GM12878 (cell line): Measurements from ENCODE around the gene POLR1A. TPM values are rescaled to one million over a fixed set of nuclear protein-coding genes. Genes with fewer than 3 reads are reported as not detected.
A peak's percentile ranks its signal among the peaks of the same experiment; 100 is the strongest.

Source experiments
- ATF2 ChIP-seq: IDR thresholded peaks from 2 replicates; pipeline ENCODE4 v1.6.1; 2012; ENCODE audit warnings: low read length, inconsistent platforms
- CBFB ChIP-seq: IDR thresholded peaks from 2 replicates; pipeline ENCODE4 v1.6.1; 2016; ENCODE audit warnings: antibody characterized with exemption, low read depth
- CBX5 ChIP-seq: sonication (generic); IDR thresholded peaks from 2 replicates; pipeline ENCODE4 v1.6.1; 2016; ENCODE audit warnings: low read depth, moderate library complexity, mild to moderate bottlenecking, inconsistent platforms
- CREM ChIP-seq: IDR thresholded peaks from 2 replicates; pipeline ENCODE4 v1.6.1; 2014; ENCODE audit warnings: antibody characterized with exemption, low read depth
- EED ChIP-seq: sonication (generic); IDR thresholded peaks from 2 replicates; pipeline ENCODE4 v1.6.1; 2016; ENCODE audit warnings: antibody characterized with exemption, low read depth
- EP300 ChIP-seq, 2 experiments: fragments of 150-350 bp in 1 of 2; IDR thresholded peaks; 2 replicates each; pipeline ENCODE4 v1.6.1; 2011 to 2012; ENCODE audit warnings: low read depth in 2 of 2, low read length in 2 of 2, borderline replicate concordance in 1 of 2, improper control_type of control experiment in 1 of 2, inconsistent platforms in 1 of 2; ENCODE audit not compliant: control insufficient read depth in 1 of 2
- ETV6 ChIP-seq, 2 experiments: fragments of 450-650 bp in 1 of 2; IDR thresholded peaks in 1 of 2; conservative IDR thresholded peaks in 1 of 2; 2 replicates each; pipeline ENCODE4 v1.6.1; 2014; ENCODE audit warnings: antibody characterized with exemption in 1 of 2, borderline replicate concordance in 1 of 2, low read depth in 1 of 2, mild to moderate bottlenecking in 1 of 2, moderate library complexity in 1 of 2
- MEF2B ChIP-seq: fragments of 450-650 bp; IDR thresholded peaks from 2 replicates; pipeline ENCODE4 v1.6.1; 2018; ENCODE audit warnings: mild to moderate bottlenecking, moderate library complexity; ENCODE audit not compliant: partially characterized antibody, poor library complexity, severe bottlenecking
- NBN ChIP-seq: fragments of 450-650 bp; IDR thresholded peaks from 2 replicates; pipeline ENCODE4 v1.6.1; 2016
- NR2C1 ChIP-seq: fragments of 450-650 bp; IDR thresholded peaks from 2 replicates; pipeline ENCODE4 v1.6.1; 2017; ENCODE audit warnings: antibody characterized with exemption, mild to moderate bottlenecking, moderate library complexity
- NR2F1 ChIP-seq: fragments of 450-650 bp; conservative IDR thresholded peaks from 2 replicates; pipeline ENCODE4 v1.6.1; 2017; ENCODE audit warnings: mild to moderate bottlenecking
- POU2F2 ChIP-seq: IDR thresholded peaks from 3 replicates; pipeline ENCODE4 v1.6.1; 2011; ENCODE audit warnings: low read depth, mild to moderate bottlenecking, low read length, borderline replicate concordance
- REST ChIP-seq: IDR thresholded peaks from 2 replicates; pipeline ENCODE4 v1.6.1; 2012; ENCODE audit warnings: mild to moderate bottlenecking, low read depth, low read length
- SKIL ChIP-seq: fragments of 450-650 bp; IDR thresholded peaks from 2 replicates; pipeline ENCODE4 v1.6.1; 2017; ENCODE audit warnings: mild to moderate bottlenecking, low read depth, inconsistent platforms; ENCODE audit not compliant: poor library complexity, severe bottlenecking
- SP1 ChIP-seq: IDR thresholded peaks from one replicate; pipeline ENCODE4 v1.6.1; 2011; ENCODE audit warnings: low read depth, low read length
- SPI1 ChIP-seq: IDR thresholded peaks from 2 replicates; pipeline ENCODE4 v1.6.1; 2011; ENCODE audit warnings: low read depth, mild to moderate bottlenecking, low read length, moderate library complexity, borderline replicate concordance; ENCODE audit not compliant: insufficient read depth
- STAT1 ChIP-seq: fragments of 450-650 bp; conservative IDR thresholded peaks from 2 replicates; pipeline ENCODE4 v1.6.1; 2014; ENCODE audit warnings: antibody characterized with exemption, mild to moderate bottlenecking
- YBX1 ChIP-seq: fragments of 450-650 bp; IDR thresholded peaks from 2 replicates; pipeline ENCODE4 v1.6.1; 2016; ENCODE audit warnings: antibody characterized with exemption
- YY1 ChIP-seq: IDR thresholded peaks from 2 replicates; pipeline ENCODE4 v1.6.1; 2011; ENCODE audit warnings: low read depth, mild to moderate bottlenecking, low read length
- ZNF217 ChIP-seq: fragments of 450-650 bp; IDR thresholded peaks from 2 replicates; pipeline ENCODE4 v1.6.1; 2017; ENCODE audit warnings: antibody characterized with exemption, mild to moderate bottlenecking
- ZNF24 ChIP-seq: fragments of 450-650 bp; IDR thresholded peaks from 2 replicates; pipeline ENCODE4 v1.6.1; 2017; ENCODE audit warnings: antibody characterized with exemption, mild to moderate bottlenecking
- ZNF274 ChIP-seq: IDR thresholded peaks from one replicate; pipeline ENCODE4 v1.8.0; 2011; ENCODE audit not compliant: insufficient read length, insufficient read depth
- polyA plus RNA-seq, 11 experiments: library from polyadenylated mRNA; depleted of rRNA in 4 of 11; unstranded in 6 of 11; stranded (reverse) in 5 of 11; fragments of >200 nt; fragmentation: Nextera tagmentation in 4 of 11; fragmentation: Illumina TruSeq in 1 of 11; extraction: Ambion mirVana in 4 of 11; extraction: Trizol in 1 of 11; gene quantifications; 1 replicate in 1 of 11; 2 replicates in 10 of 11; pipeline versions ENCODE4 v1.2.1 to v1.2.3, GENCODE V29; 2011 to 2016; ENCODE audit warnings: inconsistent platforms in 2 of 11, missing spikeins in 2 of 11, low read depth in 1 of 11
- total RNA-seq, 4 experiments: library from RNA; depleted of rRNA in 3 of 4; stranded (reverse); fragments of >200 nt in 3 of 4; fragmentation: Illumina TruSeq in 1 of 4; extraction: Trizol in 1 of 4; gene quantifications; 2 replicates each; pipeline versions ENCODE4 v1.2.1 to v1.2.3, GENCODE V29; 2013 to 2021

POLR1A gene
- total and polyA plus RNA-seq, 10 of the 15 experiments (the other 5 are each of a cell fraction or from before 2014, with no cell fraction given), result 2.1 to 53.9 (median 17.8) TPM

DNA sequence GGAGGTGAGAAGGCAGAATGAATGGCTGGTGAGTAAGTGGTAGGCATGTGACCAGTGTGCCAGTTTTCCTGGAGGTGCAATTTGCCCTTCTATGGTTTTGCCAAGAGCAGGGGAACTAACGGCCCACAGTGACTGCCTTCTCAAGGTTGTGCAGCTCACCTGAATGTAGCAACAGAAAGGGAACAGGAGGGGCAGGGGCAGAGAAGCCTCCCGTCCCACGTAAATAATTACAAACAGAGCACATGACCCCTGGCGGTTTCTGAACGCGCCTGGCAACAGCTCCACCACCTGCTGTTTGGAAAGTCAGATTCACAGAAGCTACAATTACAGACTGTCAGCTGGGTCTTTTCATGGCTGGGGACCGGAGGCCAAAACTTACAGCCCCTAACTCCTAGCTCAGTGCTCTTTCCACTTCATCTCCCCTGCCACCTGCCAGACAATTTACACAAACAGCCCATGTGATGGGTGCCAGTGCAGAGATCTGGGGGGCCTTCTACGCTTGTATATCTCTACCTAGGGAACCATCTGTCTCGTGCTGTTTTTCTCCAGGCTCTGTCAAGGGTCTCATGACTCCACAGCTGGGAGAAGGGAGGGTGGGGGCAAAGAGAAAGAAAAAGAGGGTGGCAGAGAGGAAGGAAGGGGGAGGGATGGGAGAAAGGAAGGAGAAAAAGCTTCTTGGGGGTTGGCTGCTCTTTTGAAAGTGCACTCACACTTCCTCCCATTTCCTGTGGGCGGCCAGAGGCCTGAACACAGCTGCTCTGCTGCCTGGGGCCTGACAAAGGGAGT lies 69.6 kb downstream of the POLR1A start (continued):
- TF ChIP-seq ETV6 (conservative IDR thresholded peaks at IDR 0.05 in 1 of 2, IDR thresholded peaks at IDR 0.05 in 1 of 2; ENCODE audit: borderline replicate concordance in 1 of 2, low read depth in 1 of 2), result peak in 1 of 2 experiments; percentile 86; a peak in 2 of 4 replicates
- TF ChIP-seq ZNF217, result no peak
- TF ChIP-seq EED, result peak; percentile 80
- TF ChIP-seq YY1, result peak; percentile 39; the same call in 1 of the 2 replicates
- TF ChIP-seq NR2F1, result peak; percentile 49
- 0 out of 2 replicates have a peak, but pooled peaks have one; percentile 11 for TF ChIP-seq REST
- no peak for TF ChIP-seq YBX1
- no peak; the same call in 1 of the 2 replicates for TF ChIP-seq CBFB
- peak; percentile 82 for TF ChIP-seq SPI1
- peak; percentile 86 for TF ChIP-seq NBN
- TF ChIP-seq ZNF274, result no peak
- peak; percentile 63 for TF ChIP-seq SKIL
- TF ChIP-seq NR2C1, result no peak
- no peak; the same call in 1 of the 2 replicates for TF ChIP-seq ZNF24
- peak; percentile 51 to 70 for TF ChIP-seq EP300 (IDR thresholded peaks at IDR 0.05; ENCODE audit: borderline replicate concordance in 1 of 2, control insufficient read depth in 1 of 2, low read depth in 2 of 2, low read length in 2 of 2)
- peak; percentile 46 for TF ChIP-seq MEF2B
- 0 out of 2 replicates have a peak, but pooled peaks have one; percentile 41 for TF ChIP-seq CBX5
- 0 out of 3 replicates have a peak, but pooled peaks have one; percentile 40 for TF ChIP-seq POU2F2
- TF ChIP-seq ATF2, result no peak; the same call in 1 of the 2 replicates
- no peak for TF ChIP-seq STAT1
- peak; percentile 51 for TF ChIP-seq CREM
- peak; percentile 89 for TF ChIP-seq SP1
